Measurements from ENCODE around the gene SLC49A3.

- TF ChIP-seq CTCF (optimal IDR thresholded peaks at IDR 0.05 in 1 of 3, IDR thresholded peaks at IDR 0.05 in 1 of 3, conservative IDR thresholded peaks at IDR 0.05 in 1 of 3; ENCODE audit: extremely low read depth in 1 of 3, insufficient read depth in 2 of 3, low read length in 3 of 3) = no peak
- TF ChIP-seq EZH2 (IDR thresholded peaks at IDR 0.05; ENCODE audit: low read length) = no peak
Observed at GRCh38 chr4:634599-634985, 54.4 kb downstream of the SLC49A3 start.
